Stomach smooth muscle (tissue), 2 donors: ENCODE measurements around the gene PTGES3.
A peak's percentile ranks its signal among the peaks of the same experiment; 100 is the strongest.
"Not testable (repeated sequence)": the region's sequence is repeated elsewhere in the genome, so short reads cannot be mapped to it uniquely, and the experiment has no call there.

ENCODE experiments used
- H3K27ac ChIP-seq: one replicate; pipeline ENCODE4 v1.7.0; 2013; ENCODE audit warnings: mild to moderate bottlenecking, low read length, inconsistent platforms
- H3K27me3 ChIP-seq, 2 donors: one replicate each; pipeline ENCODE4 v1.7.0; 2013; ENCODE audit warnings: low read length in 2 of 2; ENCODE audit not compliant: insufficient read depth in 2 of 2, control insufficient read depth in 1 of 2
- H3K36me3 ChIP-seq, 2 donors: one replicate each; pipeline ENCODE4 v1.7.0; 2013; ENCODE audit warnings: low read length in 2 of 2; ENCODE audit not compliant: control insufficient read depth in 2 of 2, insufficient read depth in 2 of 2
- H3K4me1 ChIP-seq: one replicate; pipeline ENCODE4 v1.7.0; 2013; ENCODE audit warnings: low read length; ENCODE audit not compliant: control insufficient read depth, insufficient read depth
- H3K4me3 ChIP-seq, 2 donors: one replicate each; pipeline ENCODE4 v1.7.0; 2013; ENCODE audit warnings: low read length in 2 of 2
- H3K9ac ChIP-seq, 2 donors: one replicate each; pipeline ENCODE4 v1.7.0; 2013; ENCODE audit warnings: low read length in 2 of 2, mild to moderate bottlenecking in 1 of 2
- H3K9me3 ChIP-seq, 2 donors: one replicate each; pipeline ENCODE4 v1.7.0; 2013; ENCODE audit warnings: low read length in 2 of 2; ENCODE audit not compliant: control insufficient read depth in 2 of 2
- donor health status: healthy.
- donor health status: Pancreatic carcinoma.

The PTGES3 gene

DNA sequence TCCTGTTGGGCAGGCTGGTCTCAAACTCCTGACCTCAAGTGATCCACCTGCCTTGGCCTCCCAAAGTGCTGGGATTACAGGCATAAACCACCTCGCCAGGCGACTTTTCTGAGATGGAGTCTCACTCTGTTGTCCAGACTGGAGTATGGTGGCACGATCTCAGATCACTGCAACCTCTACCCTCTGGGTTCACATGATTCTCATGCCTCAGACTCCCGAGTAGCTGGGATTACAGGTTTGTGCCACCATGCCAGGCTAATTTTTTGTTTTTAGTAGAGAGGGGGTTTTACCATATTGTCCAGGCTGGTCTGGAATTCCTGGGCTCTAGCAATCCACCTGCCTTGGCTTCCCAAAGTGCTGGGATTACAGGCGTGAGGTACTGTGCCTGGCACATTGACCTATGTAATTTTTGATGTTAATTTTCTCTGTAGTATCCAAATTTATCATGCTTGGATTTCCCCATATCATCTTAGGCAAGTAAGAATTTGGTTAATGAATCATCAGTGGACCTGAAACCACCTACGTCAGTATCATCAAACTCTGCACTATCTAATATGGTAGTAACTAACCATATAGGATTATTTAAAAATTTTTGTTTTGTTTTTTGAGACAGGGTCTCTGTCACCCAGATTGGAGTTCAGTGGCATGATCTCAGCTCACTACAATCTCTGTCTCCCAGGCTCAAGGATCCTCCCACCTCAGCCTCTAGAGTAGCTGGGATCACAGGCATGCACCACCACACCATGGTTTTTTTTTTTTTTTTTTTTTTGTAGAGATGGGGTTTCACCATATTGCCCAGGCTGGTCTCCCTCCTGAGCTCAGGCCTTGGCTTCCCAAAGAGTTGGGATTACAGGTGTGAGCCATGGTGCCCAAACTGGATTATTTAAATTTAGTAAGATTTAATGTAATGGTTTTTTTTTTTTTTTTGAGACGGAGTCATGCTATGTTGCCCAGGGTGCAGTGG is 30.4 kb downstream of the PTGES3 start:
- Histone ChIP-seq H3K36me3 (peaks cover 0 to 2% of the 10 kb centered on the region in 2 donors), H3K27ac (no peak overlapping the region), H3K9me3 (no peaks in the 10 kb centered on the region), H3K4me3 (no peak overlapping the region), H3K9ac (no peak overlapping the region), H3K4me1 (no peaks in the 10 kb centered on the region), H3K27me3 (no peaks in the 10 kb centered on the region)

DNA sequence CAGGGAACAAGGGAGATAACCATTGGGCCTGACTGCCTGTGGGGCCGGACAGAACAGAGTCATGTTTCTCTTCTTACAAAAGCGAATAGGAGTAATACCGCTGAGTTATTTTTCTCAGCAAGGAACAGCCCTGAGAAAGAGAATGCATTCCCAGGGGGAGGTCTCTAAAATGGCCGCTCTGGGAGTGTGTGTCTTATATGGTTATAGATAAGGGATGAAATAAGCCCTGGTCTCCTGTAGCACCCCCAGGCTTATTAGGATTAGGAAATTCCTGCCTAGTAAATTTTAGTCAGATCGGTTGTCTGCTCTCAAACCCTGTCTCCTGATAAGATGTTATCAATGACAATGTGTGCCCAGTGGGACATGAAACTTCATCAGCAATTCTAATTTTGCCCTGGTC is 34.3 kb downstream of the PTGES3 start:
- H3K4me1 ChIP-seq, H3K4me3 ChIP-seq, H3K36me3 ChIP-seq, H3K9me3 ChIP-seq, H3K27me3 ChIP-seq, H3K9ac ChIP-seq, H3K27ac ChIP-seq: not testable (repeated sequence)

DNA sequence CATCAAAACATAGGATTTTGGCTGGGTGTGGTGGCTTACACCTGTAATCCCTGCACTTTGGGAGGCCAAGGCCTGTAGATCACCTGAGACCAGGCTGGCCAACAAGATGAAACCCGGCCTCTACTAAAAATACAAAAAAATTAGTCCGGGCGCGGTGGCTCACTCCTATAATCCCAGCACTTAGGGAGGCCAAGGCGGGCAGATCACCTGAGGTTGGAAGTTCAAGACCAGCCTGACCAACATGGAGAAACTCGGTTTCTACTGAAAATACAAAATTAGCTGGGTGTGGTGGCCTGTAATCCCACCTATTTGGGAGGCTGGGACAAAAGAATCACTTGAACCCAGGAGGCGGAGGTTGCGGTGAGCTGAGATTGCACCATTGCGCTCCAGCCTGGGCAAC is 40.1 kb downstream of the PTGES3 start:
- H3K9ac ChIP-seq, H3K27ac ChIP-seq, H3K9me3 ChIP-seq, H3K4me1 ChIP-seq, H3K27me3 ChIP-seq, H3K36me3 ChIP-seq, H3K4me3 ChIP-seq: not testable (repeated sequence)

DNA sequence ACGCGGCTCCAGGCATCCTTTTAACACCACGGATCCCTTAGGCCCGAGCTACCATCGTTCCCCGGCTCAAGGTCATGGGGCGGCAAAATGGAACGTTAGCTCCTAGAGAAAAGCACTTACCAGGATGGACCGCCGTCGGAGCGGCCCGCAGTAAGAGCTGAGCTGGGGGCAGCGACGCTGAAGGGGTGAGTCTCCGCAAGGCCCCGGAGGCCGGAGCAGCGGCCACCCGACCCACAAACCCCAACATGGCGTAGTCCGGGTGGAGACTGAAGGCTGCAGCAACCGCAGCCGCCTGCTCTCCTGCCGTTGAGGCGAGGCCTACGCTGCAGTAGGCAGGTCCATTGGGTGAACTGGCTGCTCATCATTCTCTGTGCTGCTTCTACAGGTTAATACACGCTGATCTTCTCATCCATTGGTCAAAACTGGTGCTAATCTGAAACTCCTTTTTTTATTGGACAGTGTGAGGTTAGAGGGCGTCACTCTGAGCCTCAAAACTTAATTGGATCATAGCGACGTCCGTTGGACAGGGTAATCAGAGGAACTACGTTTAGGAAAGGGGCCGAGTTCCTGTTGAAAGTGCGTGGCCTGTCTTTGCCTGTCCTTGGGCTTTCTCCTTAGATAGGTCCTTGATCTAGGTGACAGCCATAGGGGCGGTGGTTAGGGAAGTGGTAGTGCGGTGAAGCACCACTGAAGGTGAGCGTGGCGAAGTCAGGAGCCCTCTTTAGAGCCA is 42.2 kb downstream of the PTGES3 start, which contains the start of gene ATP5F1B:
Gene ATP5F1B, minus strand, starts transcription at position 268 of the 730 bp plus-strand sequence. Its CDS starts 21 bp downstream, at position 247.
- H3K27me3 ChIP-seq = no peaks in the 10 kb centered on the region
- peak within 1 kb of the TSS; percentile 98 for H3K27ac ChIP-seq
- peaks cover 23% of the 10 kb centered on the region in 2 donors for H3K36me3 ChIP-seq
- no peaks in the 10 kb centered on the region for H3K9me3 ChIP-seq
- peak within 1 kb of the TSS; percentile 95 to 100 for H3K4me3 ChIP-seq
- peak within 1 kb of the TSS; percentile 99 to 100 for H3K9ac ChIP-seq
- H3K4me1 ChIP-seq = peaks cover 12% of the 10 kb centered on the region

DNA sequence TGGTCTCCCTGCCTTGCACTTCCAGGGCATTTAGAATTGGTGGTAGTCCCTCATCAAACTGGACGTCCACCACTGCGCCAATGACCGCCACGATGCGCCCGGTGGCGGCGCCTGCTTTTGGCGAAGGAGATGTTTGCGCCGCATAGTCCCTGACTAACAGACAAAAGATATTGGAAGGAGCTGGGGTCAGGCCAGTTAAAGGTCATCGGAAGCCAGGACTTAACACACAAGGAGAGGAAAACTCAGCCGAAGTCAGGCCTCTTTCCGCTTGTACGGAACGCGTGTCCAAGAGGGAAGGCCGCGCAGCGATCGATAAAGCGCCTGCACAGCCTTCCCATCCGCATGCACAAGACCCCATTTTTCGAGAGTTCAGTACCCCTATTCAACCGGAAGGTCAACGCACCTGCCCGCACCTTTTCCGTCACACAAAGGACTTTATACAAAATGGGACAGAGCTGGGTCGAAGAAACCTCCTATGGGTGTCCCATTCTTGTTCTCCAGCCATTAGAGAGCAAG is 42.8 kb downstream of the PTGES3 start:
- Histone ChIP-seq H3K9me3 (no peaks in the 10 kb centered on the region), H3K27ac (peak overlapping the region; percentile 98), H3K9ac (peak overlapping the region; percentile 99 to 100), H3K36me3 (peaks cover 25 to 26% of the 10 kb centered on the region in 2 donors), H3K4me1 (peaks cover 12% of the 10 kb centered on the region), H3K27me3 (no peaks in the 10 kb centered on the region), H3K4me3 (peak overlapping the region; percentile 95 to 100)

DNA sequence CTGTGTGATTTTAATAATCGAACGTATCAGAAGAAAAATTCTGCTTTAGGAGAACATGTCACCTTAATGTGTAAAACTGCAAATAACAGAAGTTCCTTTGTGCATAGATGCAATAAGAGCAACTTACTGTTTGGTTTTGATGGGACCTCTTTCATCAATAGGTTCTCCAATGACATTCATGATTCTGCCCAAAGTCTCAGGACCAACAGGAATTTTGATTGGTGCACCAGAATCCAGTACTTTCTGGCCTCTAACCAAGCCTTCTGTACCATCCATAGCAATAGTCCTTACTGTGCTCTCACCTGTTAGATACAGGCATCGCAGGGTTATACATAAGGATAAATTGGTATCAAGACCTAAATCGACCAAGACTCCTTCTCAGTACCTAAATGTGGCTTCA is 43.4 kb downstream of the PTGES3 start:
- peak overlapping the region; percentile 99 to 100 for H3K9ac ChIP-seq
- no peaks in the 10 kb centered on the region for H3K9me3 ChIP-seq
- peaks cover 29 to 31% of the 10 kb centered on the region in 2 donors for H3K36me3 ChIP-seq
- peak overlapping the region; percentile 98 for H3K27ac ChIP-seq
- peak overlapping the region; percentile 95 to 100 for H3K4me3 ChIP-seq
- H3K27me3 ChIP-seq = no peaks in the 10 kb centered on the region
- peaks cover 12% of the 10 kb centered on the region for H3K4me1 ChIP-seq

DNA sequence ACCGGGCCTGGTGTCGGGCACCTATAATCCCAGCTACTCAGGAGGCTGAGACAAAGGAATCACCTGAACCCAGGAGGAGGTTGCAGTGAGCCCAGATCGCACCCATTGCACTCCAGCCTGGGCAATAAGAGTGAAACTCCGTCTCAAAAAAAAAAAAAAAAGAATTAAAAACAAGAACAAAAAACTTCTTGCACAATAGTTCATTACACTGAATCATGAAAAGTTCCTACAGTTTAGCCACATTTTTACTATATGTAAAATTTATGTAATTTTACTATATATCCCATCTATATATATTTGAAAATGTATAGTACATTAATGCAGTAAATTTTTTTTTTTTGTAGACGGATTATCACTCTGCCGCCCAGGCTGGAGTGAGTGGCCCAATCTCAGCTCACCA is 46.9 kb downstream of the PTGES3 start:
- H3K27ac ChIP-seq = no peak overlapping the region
- H3K9ac ChIP-seq = no peak overlapping the region
- H3K4me3 ChIP-seq = no peak overlapping the region
- H3K27me3 ChIP-seq = no peaks in the 10 kb centered on the region
- peaks cover 19% of the 10 kb centered on the region for H3K4me1 ChIP-seq
- no peaks in the 10 kb centered on the region for H3K9me3 ChIP-seq
- H3K36me3 ChIP-seq = peaks cover 45 to 48% of the 10 kb centered on the region in 2 donors

DNA sequence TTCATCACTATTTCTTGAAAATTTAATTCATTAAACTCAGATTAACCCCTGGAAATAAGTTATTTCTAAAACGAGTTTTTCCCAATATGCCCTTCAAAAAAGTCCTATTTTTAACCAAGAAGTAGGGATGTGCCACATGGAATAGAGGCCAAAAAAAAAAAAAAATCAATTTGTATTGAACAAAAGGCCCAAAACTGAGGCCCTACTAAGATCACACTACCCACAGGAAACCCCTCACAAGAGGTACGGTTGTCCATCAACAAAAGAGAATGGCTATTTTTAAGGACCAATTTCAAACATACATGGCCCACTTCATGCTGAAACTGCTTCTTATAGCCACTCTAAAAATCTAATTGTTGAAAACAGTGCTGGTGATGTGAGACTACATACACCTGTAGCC is 50.5 kb downstream of the PTGES3 start:
- no peak overlapping the region for H3K4me3 ChIP-seq
- H3K27ac ChIP-seq = peak overlapping the region; percentile 95
- peaks cover 37% of the 10 kb centered on the region for H3K4me1 ChIP-seq
- no peak overlapping the region for H3K9ac ChIP-seq
- peaks cover 34 to 35% of the 10 kb centered on the region in 2 donors for H3K36me3 ChIP-seq
- no peaks in the 10 kb centered on the region for H3K27me3 ChIP-seq
- no peaks in the 10 kb centered on the region for H3K9me3 ChIP-seq

DNA sequence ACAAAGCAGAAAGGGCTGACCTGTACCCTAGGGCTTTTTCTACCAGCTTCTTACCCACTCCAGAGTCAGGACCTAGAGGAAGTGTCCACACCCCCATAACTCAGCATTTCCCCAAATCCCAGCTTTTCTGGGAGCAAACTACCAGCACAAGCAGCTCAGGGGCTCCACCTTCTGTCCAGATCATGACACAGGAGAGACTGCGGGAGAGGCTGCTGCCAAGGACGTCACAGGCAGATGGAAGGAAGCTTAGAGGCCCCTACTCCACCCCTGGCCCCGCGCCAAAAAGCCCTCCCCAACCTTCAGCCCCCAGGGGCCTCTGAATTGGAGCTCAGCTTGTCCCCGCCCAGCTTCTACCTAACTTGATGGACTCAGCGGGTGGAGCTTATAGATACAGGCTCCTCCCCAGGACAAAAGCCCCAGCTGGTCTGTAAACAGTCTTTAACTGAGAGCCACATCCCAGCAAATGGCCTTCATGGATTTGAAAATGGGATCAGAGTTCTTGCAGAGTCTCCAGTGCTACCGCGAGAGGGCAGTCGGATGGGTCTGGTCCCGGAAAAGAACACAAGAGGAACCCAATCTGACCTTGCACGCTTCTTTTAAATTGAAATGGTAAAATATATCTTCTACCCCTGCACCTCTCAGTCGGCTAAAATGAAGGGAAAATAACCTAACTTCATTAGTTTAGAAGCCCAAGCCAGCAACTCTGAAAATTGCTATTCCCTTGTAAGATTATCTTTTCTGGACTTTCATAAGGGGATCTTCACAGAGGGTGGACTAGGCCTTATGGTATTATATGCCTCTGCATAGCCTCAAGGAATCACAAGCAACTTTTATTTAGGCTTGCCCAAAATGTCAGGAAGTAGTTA is 51.2 kb downstream of the PTGES3 start:
- peaks cover 42% of the 10 kb centered on the region for H3K4me1 ChIP-seq

More for the DNA sequence above, 51.2 kb downstream of the PTGES3 start:
- Histone ChIP-seq H3K27me3 (no peaks in the 10 kb centered on the region), H3K9ac (peak overlapping the region; percentile 79 to 88), H3K27ac (peak overlapping the region; percentile 95), H3K36me3 (peaks cover 27% of the 10 kb centered on the region in 2 donors), H3K9me3 (no peaks in the 10 kb centered on the region), H3K4me3 (peak overlapping the region; percentile 86 to 88)
